ENCODE results near the gene ATP12A.
A peak's percentile ranks its signal among the peaks of the same experiment; 100 is the strongest.

The ATP12A gene

DNA sequence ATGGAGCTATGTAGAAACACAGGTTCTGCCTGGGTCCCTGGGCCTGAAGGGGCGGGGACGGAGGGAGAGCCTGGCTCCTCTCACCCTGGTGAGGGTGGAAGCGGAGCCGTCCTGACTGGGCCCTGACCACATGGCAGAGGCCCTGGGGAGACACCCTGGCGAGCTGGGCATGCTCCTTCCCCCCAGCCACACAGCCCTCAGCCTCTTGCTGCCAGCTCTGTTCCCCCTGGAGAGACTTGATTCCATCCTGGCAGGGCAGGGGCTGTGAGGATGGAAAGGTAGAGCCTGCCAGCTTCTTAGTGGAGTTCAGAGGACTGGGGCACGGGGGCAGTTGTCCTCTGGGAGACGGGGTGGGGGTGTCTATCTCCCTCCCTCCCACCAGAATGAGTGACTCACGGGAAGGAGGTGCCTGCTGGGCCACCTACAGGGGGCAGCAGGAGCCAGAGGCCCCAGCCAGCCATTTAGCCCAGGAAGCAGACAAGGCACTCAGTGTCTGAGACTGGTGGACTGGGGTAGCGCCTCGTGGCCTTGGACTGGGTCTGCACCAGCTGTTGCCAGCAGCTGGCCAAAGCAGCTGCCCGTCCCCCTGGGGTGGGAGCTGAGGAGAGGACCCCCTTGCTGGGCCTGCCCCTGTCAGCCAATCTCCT lies 60.9 kb downstream of the ATP12A start:
- H3K36me3 ChIP-seq (ENCODE audit: insufficient read depth, low read depth, low read length), result no peaks in the 10 kb centered on the region

DNA sequence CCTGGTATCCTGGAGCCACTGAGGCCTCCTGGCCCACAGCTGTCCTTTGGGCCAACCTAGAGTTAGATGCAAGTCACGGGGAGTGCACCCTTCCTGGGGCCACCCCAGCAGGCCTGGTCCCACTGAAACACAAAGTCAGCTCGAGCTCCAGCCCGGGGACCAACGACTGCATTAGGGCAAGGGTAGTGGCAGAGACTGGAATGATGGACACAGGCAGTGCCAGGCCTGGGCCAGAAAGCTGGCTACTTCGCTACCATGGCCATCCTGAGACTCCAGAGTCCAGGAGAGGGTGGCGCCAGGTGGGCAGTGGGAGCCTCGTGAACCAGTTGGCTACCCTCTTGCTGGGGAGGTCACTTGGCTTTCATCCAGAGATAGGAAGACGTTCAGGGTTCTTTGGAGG lies 61.6 kb downstream of the ATP12A start:
- Histone ChIP-seq H3K9ac (ENCODE audit: low read depth, low read length) (no peak overlapping the region), H3K9me3 (ENCODE audit: insufficient read depth, low read depth, low read length) (no peaks in the 10 kb centered on the region), H3K27me3 (ENCODE audit: insufficient read depth, low read length) (peaks cover 44% of the 10 kb centered on the region), H3K4me1 (ENCODE audit: insufficient read depth, low read length) (no peaks in the 10 kb centered on the region), H3K27ac (ENCODE audit: low read length) (no peak overlapping the region), H3K4me3 (ENCODE audit: low read length) (no peak overlapping the region), H3K36me3 (ENCODE audit: insufficient read depth, low read depth, low read length) (no peaks in the 10 kb centered on the region)

More for the DNA sequence above, 60.9 kb downstream of the ATP12A start:
- no peak overlapping the region for H3K4me3 ChIP-seq (ENCODE audit: low read length)
- H3K4me1 ChIP-seq (ENCODE audit: insufficient read depth, low read length), result no peaks in the 10 kb centered on the region
- no peak overlapping the region for H3K9ac ChIP-seq (ENCODE audit: low read depth, low read length)
- no peak overlapping the region for H3K27ac ChIP-seq (ENCODE audit: low read length)
- no peaks in the 10 kb centered on the region for H3K9me3 ChIP-seq (ENCODE audit: insufficient read depth, low read depth, low read length)
- H3K27me3 ChIP-seq (ENCODE audit: insufficient read depth, low read length), result peaks cover 37% of the 10 kb centered on the region

DNA sequence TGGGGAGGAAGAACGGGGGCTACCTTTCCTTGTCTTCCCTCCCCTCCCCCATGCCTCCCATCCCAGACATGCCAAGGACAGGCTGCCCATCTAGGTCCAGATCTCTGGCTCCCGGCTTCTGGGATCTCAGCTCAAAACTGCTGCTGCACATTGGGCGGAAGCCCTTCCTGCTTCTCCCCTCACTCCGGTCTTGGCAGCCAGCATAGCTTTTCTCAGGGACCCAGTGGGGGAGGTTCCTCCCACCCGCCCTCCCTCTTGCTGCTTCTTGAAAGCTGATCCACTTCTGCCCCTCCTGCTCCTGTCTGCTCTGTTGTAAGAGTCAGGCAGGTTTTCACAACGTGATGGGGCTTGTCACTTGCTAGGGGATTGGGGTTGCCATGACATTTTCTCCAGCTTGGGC lies 62.1 kb downstream of the ATP12A start:
- Histone ChIP-seq H3K4me1 (ENCODE audit: insufficient read depth, low read length) (no peaks in the 10 kb centered on the region), H3K27ac (ENCODE audit: low read length) (no peak overlapping the region), H3K4me3 (ENCODE audit: low read length) (no peak overlapping the region), H3K36me3 (ENCODE audit: insufficient read depth, low read depth, low read length) (no peaks in the 10 kb centered on the region), H3K27me3 (ENCODE audit: insufficient read depth, low read length) (peaks cover 49% of the 10 kb centered on the region), H3K9me3 (ENCODE audit: insufficient read depth, low read depth, low read length) (no peaks in the 10 kb centered on the region), H3K9ac (ENCODE audit: low read depth, low read length) (no peak overlapping the region)

DNA sequence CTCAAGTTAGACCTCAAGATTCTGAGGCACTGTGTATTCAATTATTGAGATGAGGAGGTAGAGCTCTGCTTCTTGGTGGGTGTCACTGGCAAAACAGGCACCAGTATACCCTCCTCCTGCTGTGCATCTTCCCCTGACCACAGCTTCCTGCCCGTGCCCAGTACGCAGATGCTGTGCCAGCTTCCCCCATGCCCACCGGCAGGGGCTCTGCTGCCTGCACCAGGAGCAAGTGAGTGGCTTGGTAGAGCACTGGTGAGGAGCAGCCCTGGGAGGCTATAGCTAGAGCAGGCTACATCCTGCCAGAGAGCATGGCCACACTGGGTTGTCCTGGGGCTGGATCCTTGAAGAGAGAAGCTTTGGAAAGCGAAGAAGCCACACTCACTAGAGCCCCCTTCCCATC lies 62.8 kb downstream of the ATP12A start:
- Histone ChIP-seq H3K9me3 (ENCODE audit: insufficient read depth, low read depth, low read length) (no peaks in the 10 kb centered on the region), H3K36me3 (ENCODE audit: insufficient read depth, low read depth, low read length) (no peaks in the 10 kb centered on the region), H3K27me3 (ENCODE audit: insufficient read depth, low read length) (peaks cover 56% of the 10 kb centered on the region), H3K27ac (ENCODE audit: low read length) (no peak overlapping the region), H3K4me1 (ENCODE audit: insufficient read depth, low read length) (no peaks in the 10 kb centered on the region), H3K4me3 (ENCODE audit: low read length) (no peak overlapping the region), H3K9ac (ENCODE audit: low read depth, low read length) (no peak overlapping the region)

DNA sequence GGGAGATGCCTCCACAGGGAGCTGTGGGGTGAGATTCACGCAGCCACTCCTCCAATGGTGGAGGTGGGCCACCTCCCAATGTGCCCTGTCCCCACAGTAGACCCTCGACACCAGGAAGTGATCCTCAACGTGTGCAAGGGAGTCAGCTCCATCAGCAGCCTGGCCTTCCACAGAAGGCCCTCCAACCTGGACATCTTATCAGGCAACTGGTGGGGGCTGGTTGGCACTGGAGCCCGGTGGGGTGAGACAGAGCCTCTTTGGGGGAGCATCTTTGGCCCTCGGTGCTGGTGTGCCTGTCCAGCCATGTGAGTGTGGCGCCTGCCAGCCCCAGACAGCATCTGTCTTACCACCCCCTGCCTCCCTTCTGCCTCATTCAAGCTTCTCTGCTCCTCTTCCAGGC lies 64.0 kb downstream of the ATP12A start:
- H3K27me3 ChIP-seq (ENCODE audit: insufficient read depth, low read length), result peaks cover 68% of the 10 kb centered on the region
- no peak overlapping the region for H3K27ac ChIP-seq (ENCODE audit: low read length)
- H3K9ac ChIP-seq (ENCODE audit: low read depth, low read length), result no peak overlapping the region

DNA sequence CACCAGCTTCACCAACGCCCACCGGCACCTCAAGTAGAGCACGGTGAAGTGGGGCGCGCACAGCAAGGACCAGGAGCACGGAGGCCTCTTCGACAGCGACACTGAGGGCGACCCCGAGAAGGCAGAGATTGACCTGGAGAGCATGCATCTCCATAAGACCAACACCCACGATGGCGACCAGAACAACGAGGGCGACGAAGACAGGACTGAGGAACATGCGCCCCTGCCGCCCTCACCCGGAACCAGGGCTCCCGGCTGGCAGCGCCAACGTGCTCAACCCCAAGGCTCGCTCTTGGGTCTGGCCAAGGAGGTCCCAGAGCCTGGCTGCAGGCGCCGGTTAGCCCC lies 65.3 kb downstream of the ATP12A start:
- Histone ChIP-seq H3K27ac (ENCODE audit: low read length) (no peak overlapping the region), H3K9me3 (ENCODE audit: insufficient read depth, low read depth, low read length) (no peaks in the 10 kb centered on the region), H3K36me3 (ENCODE audit: insufficient read depth, low read depth, low read length) (no peaks in the 10 kb centered on the region), H3K4me1 (ENCODE audit: insufficient read depth, low read length) (no peaks in the 10 kb centered on the region), H3K9ac (ENCODE audit: low read depth, low read length) (no peak overlapping the region), H3K27me3 (ENCODE audit: insufficient read depth, low read length) (peaks cover 80% of the 10 kb centered on the region), H3K4me3 (ENCODE audit: low read length) (no peak overlapping the region; the same call in 1 of the 2 replicates)

More for the DNA sequence above, 64.0 kb downstream of the ATP12A start:
- no peaks in the 10 kb centered on the region for H3K4me1 ChIP-seq (ENCODE audit: insufficient read depth, low read length)
- H3K36me3 ChIP-seq (ENCODE audit: insufficient read depth, low read depth, low read length), result no peaks in the 10 kb centered on the region
- no peak overlapping the region for H3K4me3 ChIP-seq (ENCODE audit: low read length)
- H3K9me3 ChIP-seq (ENCODE audit: insufficient read depth, low read depth, low read length), result no peaks in the 10 kb centered on the region

DNA sequence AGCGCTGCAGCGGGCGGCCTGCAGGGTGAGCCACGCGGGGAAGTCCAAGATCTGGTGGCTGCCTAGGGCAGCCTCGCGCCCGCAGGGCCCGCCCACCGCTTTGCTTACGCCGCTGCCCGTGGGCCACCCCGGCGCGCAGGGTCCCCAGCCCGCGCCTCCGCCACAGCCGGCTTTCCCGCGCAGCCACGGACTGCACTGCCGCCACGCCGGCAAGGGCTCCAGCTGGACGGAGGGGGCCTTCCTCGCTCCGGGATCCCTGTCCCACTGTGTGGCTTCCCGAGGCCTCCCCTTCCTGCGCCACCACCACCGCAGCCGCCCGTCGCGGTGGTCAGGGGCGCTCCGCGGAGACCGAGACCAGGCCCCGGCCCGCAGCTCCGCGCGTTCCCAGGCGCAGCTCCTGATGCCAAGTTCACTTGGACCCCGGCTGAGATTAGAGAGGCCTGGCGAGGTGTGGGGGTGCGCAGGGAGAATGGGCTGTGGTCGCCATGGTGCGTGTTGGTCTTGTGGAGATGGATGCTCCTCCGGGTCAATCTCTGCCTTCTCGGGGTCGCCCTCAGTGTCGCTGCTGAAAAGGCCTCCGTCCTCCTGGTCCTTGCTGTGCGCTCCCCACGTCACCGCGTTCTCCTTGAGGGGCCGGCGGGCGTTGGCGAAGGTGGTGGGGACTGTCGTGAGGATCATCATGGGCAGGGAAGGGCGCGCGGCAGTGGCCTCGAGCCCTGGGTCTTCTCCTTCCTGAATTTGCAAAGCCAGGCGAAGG lies 65.8 kb downstream of the ATP12A start:
- no peaks in the 10 kb centered on the region for H3K9me3 ChIP-seq (ENCODE audit: insufficient read depth, low read depth, low read length)
- no peak overlapping the region for H3K9ac ChIP-seq (ENCODE audit: low read depth, low read length)
- peaks cover 86% of the 10 kb centered on the region for H3K27me3 ChIP-seq (ENCODE audit: insufficient read depth, low read length)
- H3K4me1 ChIP-seq (ENCODE audit: insufficient read depth, low read length), result no peaks in the 10 kb centered on the region
- H3K27ac ChIP-seq (ENCODE audit: low read length), result no peak overlapping the region
- peak overlapping the region; percentile 56; the same call in 1 of the 2 replicates for H3K4me3 ChIP-seq (ENCODE audit: low read length)
- H3K36me3 ChIP-seq (ENCODE audit: insufficient read depth, low read depth, low read length), result no peaks in the 10 kb centered on the region

DNA sequence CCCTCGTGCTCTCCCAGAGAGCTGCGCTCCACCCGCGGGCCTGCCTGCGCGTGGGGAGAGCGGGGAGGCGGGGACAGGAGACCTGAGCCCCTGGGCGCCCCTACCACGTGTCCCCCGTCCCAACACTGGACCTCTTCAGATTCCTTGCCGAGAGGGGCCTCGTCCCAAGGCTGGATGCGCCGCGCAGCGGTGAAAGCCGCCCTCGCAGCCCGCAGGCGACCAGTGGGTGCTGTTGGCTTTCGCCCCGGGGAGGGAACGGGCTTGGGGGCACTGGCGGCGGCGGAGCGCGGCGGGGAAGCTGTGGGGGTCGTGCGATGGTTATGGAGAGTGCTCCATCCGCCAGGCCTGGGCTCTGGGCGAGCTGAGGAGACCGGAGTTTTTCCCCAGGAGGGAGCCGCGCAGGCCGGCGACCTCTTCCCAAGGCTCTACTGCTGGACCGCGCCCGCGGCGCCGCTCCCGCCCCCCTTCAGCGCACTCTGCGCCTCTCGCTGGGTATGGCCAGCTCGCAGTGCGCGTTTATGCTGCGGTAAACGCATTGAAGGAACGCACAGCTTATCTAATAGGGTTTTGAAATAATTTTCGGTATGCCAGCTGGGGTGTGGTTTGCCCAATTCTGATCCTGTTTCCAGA lies 66.5 kb downstream of the ATP12A start:
- Histone ChIP-seq H3K36me3 (ENCODE audit: insufficient read depth, low read depth, low read length) (no peaks in the 10 kb centered on the region), H3K9ac (ENCODE audit: low read depth, low read length) (no peak overlapping the region), H3K27me3 (ENCODE audit: insufficient read depth, low read length) (peaks cover 90% of the 10 kb centered on the region), H3K4me1 (ENCODE audit: insufficient read depth, low read length) (no peaks in the 10 kb centered on the region), H3K4me3 (ENCODE audit: low read length) (peak overlapping the region; percentile 56), H3K27ac (ENCODE audit: low read length) (no peak overlapping the region), H3K9me3 (ENCODE audit: insufficient read depth, low read depth, low read length) (no peaks in the 10 kb centered on the region)

DNA sequence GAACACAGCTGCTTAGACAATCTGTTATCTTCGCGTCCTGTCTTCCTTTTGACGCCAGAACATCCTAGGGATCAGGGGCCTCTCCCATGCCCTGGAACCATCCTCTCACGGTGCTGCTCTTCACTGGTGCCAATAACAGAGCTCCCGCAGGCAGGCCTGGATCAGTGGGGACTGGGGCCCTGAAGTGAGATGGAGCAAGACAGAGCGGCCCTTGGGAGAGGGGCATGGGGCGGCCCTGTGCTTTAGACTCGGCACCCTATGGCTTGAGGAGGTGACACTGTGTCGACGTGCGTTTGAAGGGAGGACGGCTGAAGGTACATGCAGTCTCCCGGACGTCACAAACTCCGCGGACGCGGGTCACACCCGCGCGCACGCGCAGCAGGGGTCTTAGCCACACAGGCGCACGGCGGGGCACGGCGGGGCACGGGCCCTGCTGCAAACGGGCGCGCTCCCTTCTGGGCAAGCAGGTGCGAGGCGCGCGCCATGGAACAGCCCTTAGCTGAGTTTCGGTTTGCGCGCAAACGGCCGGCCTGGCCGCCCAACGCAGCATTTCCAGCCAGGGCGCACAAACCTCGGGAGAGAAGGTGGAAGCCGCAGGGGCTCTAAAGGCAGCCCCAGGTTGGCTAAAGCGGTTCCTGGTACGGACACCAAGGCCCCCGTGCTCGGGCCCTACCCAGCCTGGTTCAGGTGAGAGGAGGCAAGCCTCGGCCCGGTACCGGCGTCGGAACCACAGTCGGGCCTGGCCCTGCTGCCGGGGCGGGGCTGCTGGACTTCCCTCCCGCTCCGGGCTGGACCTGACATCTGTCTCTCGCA lies 67.2 kb downstream of the ATP12A start:
- Histone ChIP-seq H3K36me3 (ENCODE audit: insufficient read depth, low read depth, low read length) (no peaks in the 10 kb centered on the region), H3K9me3 (ENCODE audit: insufficient read depth, low read depth, low read length) (no peaks in the 10 kb centered on the region), H3K9ac (ENCODE audit: low read depth, low read length) (no peak overlapping the region), H3K4me3 (ENCODE audit: low read length) (peak overlapping the region; percentile 56), H3K4me1 (ENCODE audit: insufficient read depth, low read length) (no peaks in the 10 kb centered on the region), H3K27ac (ENCODE audit: low read length) (no peak overlapping the region), H3K27me3 (ENCODE audit: insufficient read depth, low read length) (peaks cover 94% of the 10 kb centered on the region)

DNA sequence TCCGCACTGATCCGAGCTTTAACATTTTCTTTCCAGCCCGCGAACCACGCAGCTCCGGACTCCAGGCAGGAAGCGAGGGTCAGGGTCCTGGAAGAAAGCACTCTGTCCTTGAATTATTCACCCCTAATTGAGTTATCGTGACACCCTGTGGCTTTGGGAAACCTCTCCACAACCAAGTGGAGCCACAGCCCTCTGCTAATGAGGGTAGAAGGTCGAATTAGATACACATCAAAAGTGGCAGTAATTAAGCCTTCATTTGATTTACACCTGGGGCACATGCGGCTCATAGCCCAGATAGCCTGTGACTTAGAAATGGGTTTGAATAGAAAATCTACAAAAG lies 67.8 kb downstream of the ATP12A start:
- Histone ChIP-seq H3K27ac (ENCODE audit: low read length) (no peak overlapping the region), H3K36me3 (ENCODE audit: insufficient read depth, low read depth, low read length) (no peaks in the 10 kb centered on the region), H3K9me3 (ENCODE audit: insufficient read depth, low read depth, low read length) (no peaks in the 10 kb centered on the region), H3K4me3 (ENCODE audit: low read length) (peak overlapping the region; percentile 56; the same call in 1 of the 2 replicates), H3K4me1 (ENCODE audit: insufficient read depth, low read length) (no peaks in the 10 kb centered on the region), H3K9ac (ENCODE audit: low read depth, low read length) (no peak overlapping the region), H3K27me3 (ENCODE audit: insufficient read depth, low read length) (peaks cover 88% of the 10 kb centered on the region)

DNA sequence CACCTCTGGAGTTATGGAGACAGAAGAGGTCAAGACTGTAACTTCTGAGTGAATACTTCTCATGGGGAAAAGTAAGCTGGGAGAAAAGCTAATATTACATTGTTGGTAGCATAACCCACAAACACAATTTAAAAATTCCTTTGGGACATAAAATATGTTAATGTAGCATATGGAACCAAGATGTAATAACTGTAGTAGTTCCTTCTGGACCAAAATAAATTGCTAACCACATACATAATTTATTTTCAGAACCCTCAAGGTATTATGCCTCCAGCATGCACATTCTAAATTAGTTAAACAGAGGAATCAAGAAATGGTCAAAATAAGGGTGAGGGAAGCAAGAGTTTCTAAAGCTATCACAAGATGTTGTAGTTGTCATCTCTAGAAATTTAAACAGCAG lies 79.0 kb downstream of the ATP12A start:
- H3K4me1 ChIP-seq (ENCODE audit: insufficient read depth, low read length), result peaks cover 8% of the 10 kb centered on the region

More for the DNA sequence above, 79.0 kb downstream of the ATP12A start:
- no peak overlapping the region for H3K9ac ChIP-seq (ENCODE audit: low read depth, low read length)
- no peaks in the 10 kb centered on the region for H3K9me3 ChIP-seq (ENCODE audit: insufficient read depth, low read depth, low read length)
- H3K27ac ChIP-seq (ENCODE audit: low read length), result no peak overlapping the region
- H3K27me3 ChIP-seq (ENCODE audit: insufficient read depth, low read length), result no peaks in the 10 kb centered on the region
- no peak overlapping the region for H3K4me3 ChIP-seq (ENCODE audit: low read length)
- H3K36me3 ChIP-seq (ENCODE audit: insufficient read depth, low read depth, low read length), result no peaks in the 10 kb centered on the region

Measured in iPS-20b (cell line).